Endothelial cell of umbilical vein (primary cell): Measurements from ENCODE around the gene COL15A1. TPM values are rescaled to one million over a fixed set of nuclear protein-coding genes. Genes with fewer than 3 reads are reported as not detected.

ENCODE experiments used
- BruUV-seq: library from RNA; stranded (reverse); fragments of 400-500 nt; replicated peaks from 2 replicates; lab custom pipeline; 2021; lab: Mats Ljungman, UMichigan
- CTCF ChIA-PET: fragments of 300-600, 350-600 bp; sonication (Branson Sonifier 250); formaldehyde crosslinking; loops from one replicate; lab custom pipeline; 2021; ENCODE audit warnings: antibody characterized with exemption, inconsistent platforms; lab: Charles Lee
- POLR2A ChIA-PET: fragments of 300-600, 350-600 bp; sonication (Branson Sonifier 250); formaldehyde crosslinking; loops from one replicate; lab custom pipeline; 2021; ENCODE audit warnings: antibody characterized with exemption, inconsistent platforms; lab: Charles Lee
- DNase-seq: peaks from one replicate; pipeline ENCODE4 v3.0.0-alpha.2; 2011; ENCODE audit warnings: low read depth, low spot score
- FAIRE-seq: peaks from 2 replicates; lab custom pipeline; 2011; peaks lifted over from hg19 to GRCh38; lab: Jason Lieb, UNC
- H2AFZ ChIP-seq: 2 replicates; pipeline ENCODE4 v1.6.0; 2012; ENCODE audit warnings: low read depth, low read length, control low read depth, inconsistent platforms
- H3K27ac ChIP-seq: 2 replicates; pipeline ENCODE4 v1.5.1; 2011; ENCODE audit warnings: low read depth, mild to moderate bottlenecking, control low read depth, low read length, moderate library complexity; ENCODE audit not compliant: insufficient read depth
- H3K27me3 ChIP-seq, 2 experiments: 2 replicates each; pipeline versions ENCODE4 v1.6.0 to v1.6.1; 2011; ENCODE audit warnings: low read length in 2 of 2, mixed read lengths in 1 of 2; ENCODE audit not compliant: control insufficient read depth in 2 of 2, insufficient read depth in 2 of 2
- H3K36me3 ChIP-seq, 2 experiments: 2 replicates in 1 of 2; 3 replicates in 1 of 2; pipeline ENCODE4 v1.5.1; 2011; ENCODE audit warnings: low read length in 2 of 2, mild to moderate bottlenecking in 1 of 2, moderate library complexity in 1 of 2; ENCODE audit not compliant: control insufficient read depth in 2 of 2, insufficient read depth in 2 of 2; ENCODE audit errors: extremely low read depth in 1 of 2
- H3K4me1 ChIP-seq: 3 replicates; pipeline ENCODE4 v1.5.1; 2011; ENCODE audit warnings: mild to moderate bottlenecking, low read length; ENCODE audit not compliant: control insufficient read depth, insufficient read depth; ENCODE audit errors: extremely low read depth
- H3K4me2 ChIP-seq: 2 replicates; pipeline ENCODE4 v1.6.1; 2011; ENCODE audit warnings: low read length, control low read depth, mixed read lengths; ENCODE audit not compliant: insufficient read depth
- H3K4me3 ChIP-seq, 3 experiments: fragments of 200-600 bp in 1 of 3; sonication (generic), shearing (Covaris generic) in 1 of 3; replicated peaks in 1 of 3; 2 replicates each; pipeline ENCODE4 v1.5.1; 2011 to 2016; ENCODE audit warnings: control low read depth in 3 of 3, low read length in 3 of 3, mild to moderate bottlenecking in 2 of 3, inconsistent platforms in 1 of 3, low read depth in 1 of 3, moderate library complexity in 1 of 3; ENCODE audit not compliant: insufficient read depth in 1 of 3
- H3K79me2 ChIP-seq: 2 replicates; pipeline ENCODE4 v1.6.0; 2012; ENCODE audit warnings: low read length, inconsistent platforms; ENCODE audit not compliant: control insufficient read depth, insufficient read depth
- H3K9ac ChIP-seq: replicated peaks from 2 replicates; pipeline ENCODE3; 2011; ENCODE audit warnings: low read length, control low read depth; ENCODE audit not compliant: insufficient read depth; ENCODE audit errors: extremely low read depth
- H3K9me1 ChIP-seq: replicated peaks from 3 replicates; pipeline ENCODE4 v1.6.0; 2011; ENCODE audit warnings: mild to moderate bottlenecking, low read length; ENCODE audit not compliant: control insufficient read depth, insufficient read depth; ENCODE audit errors: extremely low read depth
- H3K9me3 ChIP-seq: replicated peaks from 2 replicates; pipeline ENCODE4 v1.5.1; 2012; ENCODE audit warnings: low read length, inconsistent platforms; ENCODE audit not compliant: control insufficient read depth, insufficient read depth
- H4K20me1 ChIP-seq: replicated peaks from 2 replicates; pipeline ENCODE3; 2011; ENCODE audit warnings: mild to moderate bottlenecking, low read length; ENCODE audit not compliant: control insufficient read depth, insufficient read depth; ENCODE audit errors: extremely low read depth
- EZH2 ChIP-seq: IDR thresholded peaks from 2 replicates; pipeline ENCODE4 v1.6.1; 2012; ENCODE audit warnings: borderline replicate concordance, low read depth, mild to moderate bottlenecking, moderate library complexity, low read length, inconsistent platforms; ENCODE audit not compliant: severe bottlenecking
- FOS ChIP-seq: IDR thresholded peaks from 2 replicates; pipeline ENCODE4 v1.6.1; 2011; ENCODE audit warnings: mild to moderate bottlenecking, low read length, moderate library complexity, borderline replicate concordance; ENCODE audit not compliant: insufficient read depth
- GATA2 ChIP-seq: IDR thresholded peaks from 2 replicates; pipeline ENCODE4 v1.7.0; 2011; ENCODE audit warnings: low read depth, mild to moderate bottlenecking, moderate library complexity, mixed read lengths, low read length; ENCODE audit not compliant: insufficient read length, insufficient read depth
- JUN ChIP-seq: IDR thresholded peaks from 2 replicates; pipeline ENCODE4 v1.6.1; 2011; ENCODE audit warnings: borderline replicate concordance, low read depth; ENCODE audit not compliant: insufficient read length, insufficient read depth
- MAX ChIP-seq: IDR thresholded peaks from 2 replicates; pipeline ENCODE4 v1.6.1; 2011; ENCODE audit not compliant: insufficient read depth, insufficient read length
- MYC ChIP-seq: IDR thresholded peaks from one replicate; pipeline ENCODE4 v1.6.1; 2011; ENCODE audit warnings: mild to moderate bottlenecking, low read depth, low read length
- POLR2A ChIP-seq: IDR thresholded peaks from 2 replicates; pipeline ENCODE4 v1.6.1; 2012; ENCODE audit warnings: low read depth, mild to moderate bottlenecking, control low read depth, low read length
- POLR2AphosphoS5 ChIP-seq: IDR thresholded peaks from 2 replicates; pipeline ENCODE4 v1.6.1; 2012; ENCODE audit warnings: low read depth, mild to moderate bottlenecking, control low read depth, low read length, moderate library complexity; ENCODE audit not compliant: insufficient read depth
- dilution Hi-C: fragments of 300-500 bp; cut with MboI; formaldehyde crosslinking; loops from one replicate; pipeline ENCODE4 v1.15.0; 2019; ENCODE audit warnings: low sequenced_read_pairs; ENCODE audit not compliant: extremely low pct_ligation_motif_present
- intact Hi-C: fragments of 100-400 bp; cut with micrococcal nuclease; formaldehyde crosslinking; loops from one replicate; pipeline ENCODE4 v1.10.0; 2022
- polyA plus RNA-seq, 4 experiments: library from polyadenylated mRNA; depleted of rRNA in 3 of 4; stranded (reverse) in 3 of 4; unstranded in 1 of 4; fragments of >200 nt; gene quantifications; 2 replicates each; pipeline versions ENCODE4 v1.2.1 to v1.2.3, GENCODE V29; 2011 to 2012; ENCODE audit warnings: missing spikeins in 1 of 4
- total RNA-seq: library from RNA; stranded (reverse); gene quantifications from 2 replicates; pipeline ENCODE4 v1.2.3, GENCODE V29; 2021
- TF ChIP-seq, protein P1 (sequence below), 2 donors: IDR thresholded peaks; 1 replicate in 1 of 2; 2 replicates in 1 of 2; pipeline ENCODE4 v1.5.1; 2011; ENCODE audit warnings: low read length in 2 of 2, mild to moderate bottlenecking in 2 of 2, moderate library complexity in 2 of 2, control low read depth in 1 of 2, inconsistent platforms in 1 of 2, low read depth in 1 of 2; ENCODE audit not compliant: insufficient read depth in 1 of 2; ENCODE audit errors: extremely low read depth in 1 of 2

The COL15A1 gene
- total and polyA plus RNA-seq, 2 donors (not counting 3 experiments of a cell fraction or from before 2014, with no cell fraction given), result not detected

GRCh38 chr9:98912450-98912849 lies 31.3 kb upstream of the COL15A1 start:
- Histone ChIP-seq H3K9ac (no peak overlapping the region), H3K4me1 (no peaks in the 10 kb centered on the region), H3K4me2 (no peak overlapping the region), H4K20me1 (no peaks in the 10 kb centered on the region), H2AFZ (no peak overlapping the region), H3K4me3 (no peak overlapping the region), H3K9me3 (no peaks in the 10 kb centered on the region), H3K27ac (no peak overlapping the region), H3K79me2 (no peaks in the 10 kb centered on the region), H3K9me1 (no peaks in the 10 kb centered on the region), H3K36me3 (no peaks in the 10 kb centered on the region), H3K27me3 (no peaks in the 10 kb centered on the region)
- ChIA-PET CTCF (interaction anchor here (1.0 kb wide), 2 partner anchors 13 to 63 kb away, joined by 3 read pairs; no protein-coding TSS in a partner anchor), POLR2A (no interaction called here)
- no peak for TF ChIP-seq FOS
- TF ChIP-seq, protein P1, sequence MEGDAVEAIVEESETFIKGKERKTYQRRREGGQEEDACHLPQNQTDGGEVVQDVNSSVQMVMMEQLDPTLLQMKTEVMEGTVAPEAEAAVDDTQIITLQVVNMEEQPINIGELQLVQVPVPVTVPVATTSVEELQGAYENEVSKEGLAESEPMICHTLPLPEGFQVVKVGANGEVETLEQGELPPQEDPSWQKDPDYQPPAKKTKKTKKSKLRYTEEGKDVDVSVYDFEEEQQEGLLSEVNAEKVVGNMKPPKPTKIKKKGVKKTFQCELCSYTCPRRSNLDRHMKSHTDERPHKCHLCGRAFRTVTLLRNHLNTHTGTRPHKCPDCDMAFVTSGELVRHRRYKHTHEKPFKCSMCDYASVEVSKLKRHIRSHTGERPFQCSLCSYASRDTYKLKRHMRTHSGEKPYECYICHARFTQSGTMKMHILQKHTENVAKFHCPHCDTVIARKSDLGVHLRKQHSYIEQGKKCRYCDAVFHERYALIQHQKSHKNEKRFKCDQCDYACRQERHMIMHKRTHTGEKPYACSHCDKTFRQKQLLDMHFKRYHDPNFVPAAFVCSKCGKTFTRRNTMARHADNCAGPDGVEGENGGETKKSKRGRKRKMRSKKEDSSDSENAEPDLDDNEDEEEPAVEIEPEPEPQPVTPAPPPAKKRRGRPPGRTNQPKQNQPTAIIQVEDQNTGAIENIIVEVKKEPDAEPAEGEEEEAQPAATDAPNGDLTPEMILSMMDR (IDR thresholded peaks at IDR 0.05; ENCODE audit: extremely low read depth in 1 of 2, insufficient read depth in 1 of 2, low read depth in 1 of 2, low read length in 2 of 2), result no peak
- TF ChIP-seq POLR2A, result no peak
- TF ChIP-seq GATA2, result no peak
- TF ChIP-seq EZH2, result no peak
- TF ChIP-seq POLR2AphosphoS5, result no peak
- no peak for TF ChIP-seq MYC
- no peak for TF ChIP-seq MAX
- TF ChIP-seq JUN, result no peak
- BruUV-seq, result no TSS peak
- dilution Hi-C loops, result no loop called here
- FAIRE-seq (no peak), DNase-seq (no peak)
- intact Hi-C loops, result no loop called here
